H1 (cell line): ENCODE measurements around the gene TGM2. TPM values are rescaled to one million over a fixed set of nuclear protein-coding genes. Genes with fewer than 3 reads are reported as not detected.

ENCODE experiments used
- ASH2L ChIP-seq: fragments of 200-600, 300-600 bp; sonication (generic); IDR thresholded peaks from one replicate; pipeline ENCODE4 v1.7.1; 2017; ENCODE audit warnings: low read length
- BCL11A ChIP-seq, 2 experiments: IDR thresholded peaks; one replicate each; pipeline ENCODE4 v1.6.1; 2011; ENCODE audit warnings: low read depth in 2 of 2, low read length in 2 of 2, mild to moderate bottlenecking in 2 of 2
- CBX5 ChIP-seq: fragments of 300-800, 300-1000 bp; sonication (generic); IDR thresholded peaks from 2 replicates; pipeline ENCODE4 v1.7.1; 2016; ENCODE audit warnings: antibody characterized with exemption, low read length, low read depth
- CHD7 ChIP-seq: fragments of 300-600 bp; sonication (generic); IDR thresholded peaks from 2 replicates; pipeline ENCODE4 v1.7.1; 2012; ENCODE audit warnings: low read length, moderate library complexity, mild to moderate bottlenecking, inconsistent platforms; ENCODE audit not compliant: insufficient replicate concordance
- HDAC2 ChIP-seq, 2 experiments: fragments of 300-600 bp in 1 of 2; sonication (generic) in 1 of 2; IDR thresholded peaks; 2 replicates each; pipeline ENCODE4 v1.6.1; 2011 to 2012; ENCODE audit warnings: low read depth in 2 of 2, low read length in 2 of 2, mild to moderate bottlenecking in 2 of 2, moderate library complexity in 2 of 2, borderline replicate concordance in 1 of 2, inconsistent platforms in 1 of 2
- NRF1 ChIP-seq: IDR thresholded peaks from 2 replicates; pipeline ENCODE4 v1.6.1; 2011; ENCODE audit warnings: mild to moderate bottlenecking, low read depth, low read length, improper control_type of control experiment
- POLR2A ChIP-seq, 2 experiments: IDR thresholded peaks; 1 replicate in 1 of 2; 2 replicates in 1 of 2; pipeline ENCODE4 v1.6.1; 2011; ENCODE audit warnings: low read depth in 2 of 2, low read length in 2 of 2, mild to moderate bottlenecking in 2 of 2; ENCODE audit errors: control extremely low read depth in 1 of 2
- POLR2AphosphoS5 ChIP-seq: IDR thresholded peaks from 2 replicates; pipeline ENCODE4 v1.6.1; 2011; ENCODE audit warnings: low read depth, low read length
- TAF7 ChIP-seq: optimal IDR thresholded peaks from 2 replicates; pipeline ENCODE3; 2011; ENCODE audit warnings: low read depth, mild to moderate bottlenecking, inconsistent platforms, low read length, moderate library complexity, borderline replicate concordance
- polyA plus RNA-seq, 7 experiments: library from polyadenylated mRNA; depleted of rRNA in 3 of 7; stranded (reverse) in 5 of 7; unstranded in 2 of 7; fragments of >200 nt in 5 of 7; fragments of 200-250 nt in 2 of 7; gene quantifications; 1 replicate in 5 of 7; 2 replicates in 1 of 7; 4 replicates in 1 of 7; pipeline versions ENCODE4 v1.2.1 to v1.2.3, GENCODE V29; 2011 to 2013; ENCODE audit warnings: missing spikeins in 2 of 7, mixed read lengths in 2 of 7
- total RNA-seq: library from RNA; stranded (reverse); fragmentation: NEBNext Ultra II Directional; extraction: Animal tissue kit (Norgen Biotek cat#: 25700); gene quantifications from 2 replicates; pipeline ENCODE4 v1.2.1, GENCODE V29; 2021

TGM2 gene
- total and polyA plus RNA-seq, 2 of the 8 experiments (the other 6 are each of a cell fraction or from before 2014, with no cell fraction given): 0.86 to 1.0 TPM

- TF ChIP-seq CHD7 (no peak), POLR2AphosphoS5 (no peak), CBX5 (no peak), POLR2A (IDR thresholded peaks at IDR 0.05; ENCODE audit: control extremely low read depth in 1 of 2, low read depth in 2 of 2, low read length in 2 of 2) (no peak), BCL11A (IDR thresholded peaks at IDR 0.05; ENCODE audit: low read depth in 2 of 2, low read length in 2 of 2) (no peak), NRF1 (no peak), TAF7 (no peak), HDAC2 (IDR thresholded peaks at IDR 0.05; ENCODE audit: borderline replicate concordance in 1 of 2, low read depth in 2 of 2, low read length in 2 of 2) (no peak), ASH2L (no peak)
Observed at GRCh38 chr20:38108438-38108985, 56.6 kb downstream of the TGM2 start (continued).
